ENCODE results near the gene ELMO3.

Gene ELMO3

DNA sequence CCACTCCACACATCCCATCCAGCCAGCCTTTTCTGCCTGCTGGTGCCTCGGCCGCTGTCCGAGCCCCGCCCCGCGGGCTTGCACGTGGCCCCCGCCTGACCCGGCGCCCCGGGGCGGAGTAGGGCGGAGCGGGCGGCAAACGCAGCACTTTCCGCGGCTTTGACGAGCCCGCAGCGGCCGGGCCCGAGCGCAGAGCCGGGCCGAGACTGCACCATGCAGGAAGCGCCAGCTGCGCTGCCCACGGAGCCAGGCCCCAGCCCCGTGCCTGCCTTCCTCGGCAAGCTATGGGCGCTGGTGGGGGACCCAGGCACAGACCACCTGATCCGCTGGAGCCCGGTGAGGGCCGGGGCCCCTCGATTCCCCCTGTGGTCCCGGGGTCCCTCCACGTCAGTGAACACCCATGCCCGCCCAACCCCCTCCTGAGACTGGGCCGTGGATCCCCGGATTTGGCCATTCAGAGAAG, 34.3 kb upstream of the ELMO3 start, which contains the start of gene HSF4:
TSS of gene HSF4 (plus strand) at position 147 of the 463 bp plus-strand sequence. CDS start at position 214, 67 bp downstream.
- DNase-seq (ENCODE audit: low spot score) = no peak

DNA sequence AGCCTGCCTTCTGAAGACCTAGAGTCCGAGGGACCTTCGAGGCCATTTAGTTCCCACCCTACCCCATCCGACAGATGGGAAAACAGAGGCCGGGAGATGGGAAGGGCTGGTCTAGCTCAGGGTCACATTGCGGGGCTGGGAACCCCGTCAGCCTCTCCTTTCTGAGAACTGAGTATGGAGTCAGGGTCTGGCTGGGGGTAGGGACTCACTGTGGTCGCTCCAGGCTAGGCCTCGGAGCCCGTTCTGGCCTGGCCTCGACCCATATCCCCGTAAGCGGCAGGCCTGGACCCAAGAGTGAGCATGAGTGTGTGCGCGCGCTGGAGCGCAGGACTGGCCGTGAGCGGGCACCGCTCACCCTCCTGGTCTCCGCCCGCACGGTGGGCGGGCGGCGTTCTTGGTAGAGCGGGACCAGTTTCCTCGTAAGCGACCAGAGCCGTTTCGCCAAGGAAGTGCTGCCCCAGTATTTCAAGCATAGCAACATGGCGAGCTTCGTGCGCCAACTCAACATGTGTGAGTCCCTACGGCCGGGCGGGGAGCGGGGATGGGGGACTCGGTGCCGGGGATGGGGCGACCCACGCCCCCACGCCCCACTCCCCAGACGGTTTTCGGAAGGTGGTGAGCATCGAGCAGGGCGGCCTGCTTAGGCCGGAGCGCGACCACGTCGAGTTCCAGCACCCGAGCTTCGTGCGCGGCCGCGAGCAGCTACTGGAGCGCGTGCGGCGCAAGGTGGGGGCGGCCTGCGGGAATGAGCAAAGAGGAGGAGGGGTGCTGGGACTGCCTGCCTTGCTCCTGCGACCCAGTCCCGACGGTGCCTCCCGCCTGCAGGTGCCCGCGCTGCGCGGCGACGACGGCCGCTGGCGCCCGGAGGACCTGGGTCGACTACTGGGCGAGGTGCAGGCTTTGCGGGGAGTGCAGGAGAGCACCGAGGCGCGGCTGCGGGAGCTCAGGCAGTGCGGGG, 33.5 kb upstream of the ELMO3 start:
- no peak for DNase-seq (ENCODE audit: low spot score)

- no peak for DNase-seq (ENCODE audit: low spot score)
These were observed 32.8 kb upstream of the ELMO3 start for GRCh38 chr16:67166110-67166547.

DNA sequence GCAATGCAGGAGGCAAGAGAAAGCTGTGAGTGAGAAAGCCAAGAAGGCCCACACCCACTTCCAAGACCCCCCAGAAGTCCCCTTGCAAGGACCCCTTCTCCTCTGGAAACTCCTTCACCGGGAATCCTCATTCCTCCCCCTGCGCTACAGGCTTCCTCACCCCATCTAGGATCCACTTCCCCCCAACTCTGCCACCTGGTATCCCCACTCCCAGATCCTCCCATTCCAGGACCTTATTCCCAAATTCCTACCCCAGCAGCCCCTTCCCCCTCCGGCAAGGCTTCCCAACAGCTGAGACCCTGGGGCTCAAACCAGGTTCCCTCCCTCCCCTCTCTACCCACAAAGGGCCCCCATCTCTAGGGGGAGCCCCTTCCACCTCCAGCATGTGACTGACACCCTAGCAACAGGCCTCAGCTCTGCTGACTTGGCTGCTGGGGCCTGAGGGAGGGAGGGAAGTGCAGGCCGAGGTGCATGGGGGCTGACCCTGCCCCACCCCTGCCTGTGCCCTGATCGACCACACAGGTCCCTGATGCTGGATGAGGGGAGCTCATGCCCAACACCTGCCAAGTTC, 32.2 kb upstream of the ELMO3 start:
- DNase-seq (ENCODE audit: low spot score) = no peak

- DNase-seq (ENCODE audit: low spot score) = no peak
These were observed 31.3 kb upstream of the ELMO3 start for GRCh38 chr16:67167588-67167987.

DNA sequence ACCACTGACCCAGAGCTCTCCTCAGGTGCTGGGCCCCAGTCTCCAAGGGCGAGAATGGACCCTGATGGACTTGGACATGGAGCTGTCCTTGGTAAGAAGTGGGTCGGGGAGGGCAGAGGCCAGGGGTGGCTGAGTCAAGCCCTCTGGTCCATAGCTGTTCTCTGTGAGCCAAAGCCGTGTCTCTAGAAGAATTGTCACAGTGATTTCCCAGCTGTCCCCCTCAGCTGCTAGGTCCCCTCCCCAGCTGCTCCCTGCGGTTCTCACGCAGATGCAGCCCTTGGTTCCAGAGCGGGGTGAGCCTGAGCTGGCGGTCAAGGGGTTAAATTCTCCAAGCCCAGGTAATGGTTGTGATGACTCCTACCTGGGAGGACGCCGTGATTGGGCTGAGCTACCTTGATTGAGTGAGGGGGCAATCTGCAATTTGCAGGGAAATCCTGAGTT, 29.9 kb upstream of the ELMO3 start:
- no peak for DNase-seq (ENCODE audit: low spot score)

DNA sequence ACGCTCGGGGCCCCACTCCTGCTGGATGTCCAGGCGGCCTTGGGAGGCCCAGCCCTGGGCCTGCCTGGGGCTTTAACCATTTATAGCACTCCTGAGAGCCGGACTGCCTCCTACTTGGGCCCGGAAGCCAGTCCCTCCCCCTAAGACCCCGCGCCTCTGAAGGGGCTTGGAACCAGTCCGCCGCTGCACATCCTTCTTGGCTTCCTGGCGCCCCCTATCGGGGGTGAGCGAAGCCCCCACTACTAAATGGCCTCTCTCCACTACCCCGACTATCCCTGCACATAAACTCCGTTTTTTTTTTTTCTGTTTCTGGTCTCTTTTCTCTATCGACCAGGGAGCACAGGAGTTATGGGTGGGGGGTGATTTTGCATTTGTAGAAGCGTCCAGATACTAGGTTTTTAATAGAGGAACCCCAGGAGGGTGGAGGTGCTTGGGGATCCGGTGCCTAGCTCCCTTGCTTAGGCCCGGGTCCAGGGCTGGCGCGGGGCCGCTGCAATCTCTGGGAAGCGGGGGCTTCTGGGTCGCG, 29.2 kb upstream of the ELMO3 start:
- no peak for DNase-seq (ENCODE audit: low spot score)

- no peak for DNase-seq (ENCODE audit: low spot score)
These were observed 28.6 kb upstream of the ELMO3 start, which contains the start of gene NOL3 for GRCh38 chr16:67170168-67170948. Gene NOL3, plus strand, starts transcription at chr16:67170538.

- DNase-seq (ENCODE audit: low spot score) = no peak
These were observed 27.8 kb upstream of the ELMO3 start for GRCh38 chr16:67170949-67171649.

DNA sequence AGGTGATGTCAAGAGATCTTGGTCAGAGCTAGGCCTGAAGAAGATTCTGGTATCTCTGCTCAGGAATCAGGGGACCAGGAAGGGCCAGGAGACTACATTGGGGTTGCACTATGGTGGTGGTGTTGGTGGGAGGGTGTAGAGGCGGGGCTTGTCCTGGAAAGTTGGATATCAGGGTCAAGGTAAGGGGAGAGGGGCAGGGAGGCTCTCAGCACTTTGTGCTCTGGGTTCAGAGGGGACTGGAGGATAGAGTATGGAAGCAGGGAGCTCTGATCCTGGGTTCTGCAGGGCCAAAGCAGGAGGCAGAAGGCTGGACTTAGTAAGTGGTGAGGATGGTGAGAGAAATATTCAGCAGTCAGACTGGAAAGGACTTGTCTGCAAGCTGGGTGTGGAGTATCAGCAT, 25.6 kb upstream of the ELMO3 start:
- no peak for DNase-seq (ENCODE audit: low spot score)

DNA sequence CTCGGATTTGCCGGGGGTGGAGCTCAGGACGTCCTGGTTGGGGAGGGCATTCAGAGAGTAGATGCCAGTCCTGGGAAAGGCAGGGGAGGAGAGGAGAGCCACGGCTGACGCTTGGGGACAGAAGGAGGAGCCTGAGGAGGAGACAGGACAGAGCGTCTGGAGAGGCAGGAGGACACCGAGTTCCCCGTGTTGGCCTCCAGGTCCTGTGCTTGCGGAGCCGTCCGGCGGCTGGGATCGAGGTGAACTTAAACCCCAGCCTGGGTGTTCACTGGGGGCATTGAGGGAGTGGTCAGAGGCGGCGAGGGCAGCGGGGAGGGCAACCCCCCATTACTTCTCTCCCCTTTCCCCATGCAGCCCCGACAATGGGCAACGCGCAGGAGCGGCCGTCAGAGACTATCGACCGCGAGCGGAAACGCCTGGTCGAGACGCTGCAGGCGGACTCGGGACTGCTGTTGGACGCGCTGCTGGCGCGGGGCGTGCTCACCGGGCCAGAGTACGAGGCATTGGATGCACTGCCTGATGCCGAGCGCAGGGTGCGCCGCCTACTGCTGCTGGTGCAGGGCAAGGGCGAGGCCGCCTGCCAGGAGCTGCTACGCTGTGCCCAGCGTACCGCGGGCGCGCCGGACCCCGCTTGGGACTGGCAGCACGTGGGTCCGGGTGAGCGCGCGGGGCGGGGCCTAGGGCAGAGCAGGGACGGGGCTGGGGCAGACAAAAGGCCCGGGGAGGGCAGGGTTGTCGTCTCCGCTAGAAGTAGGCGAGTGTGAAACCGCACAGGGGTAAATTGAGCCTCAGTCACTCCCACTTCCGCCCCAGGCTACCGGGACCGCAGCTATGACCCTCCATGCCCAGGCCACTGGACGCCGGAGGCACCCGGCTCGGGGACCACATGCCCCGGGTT, 24.9 kb upstream of the ELMO3 start:
- DNase-seq (ENCODE audit: low spot score) = peak; percentile 91

- DNase-seq (ENCODE audit: low spot score) = no peak
These were observed 24.2 kb upstream of the ELMO3 start for GRCh38 chr16:67174706-67175231.

DNA sequence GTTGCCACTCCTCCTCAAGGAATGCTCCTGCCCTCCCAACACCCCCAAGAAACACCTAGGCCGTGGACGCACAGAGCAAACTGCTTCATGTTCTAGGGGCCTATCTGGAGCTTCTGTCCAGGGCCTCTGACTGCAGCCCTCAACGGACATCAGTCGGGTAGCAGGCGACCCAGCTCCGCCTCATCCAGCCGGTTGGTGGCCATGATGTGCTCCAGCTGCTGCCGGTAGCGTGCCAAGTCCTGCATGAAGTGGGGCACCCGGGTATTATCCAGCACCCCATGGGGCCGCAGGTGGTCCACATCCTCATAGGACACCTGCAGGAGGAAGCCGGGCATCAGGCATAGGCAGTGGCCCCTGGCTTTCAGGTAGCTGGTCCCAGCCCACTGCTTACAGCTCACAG, 22.3 kb upstream of the ELMO3 start:
- DNase-seq (ENCODE audit: low spot score) = no peak

- peak; percentile 91 for DNase-seq (ENCODE audit: low spot score)
These were observed 20.9 kb upstream of the ELMO3 start for GRCh38 chr16:67177743-67178699.

DNA sequence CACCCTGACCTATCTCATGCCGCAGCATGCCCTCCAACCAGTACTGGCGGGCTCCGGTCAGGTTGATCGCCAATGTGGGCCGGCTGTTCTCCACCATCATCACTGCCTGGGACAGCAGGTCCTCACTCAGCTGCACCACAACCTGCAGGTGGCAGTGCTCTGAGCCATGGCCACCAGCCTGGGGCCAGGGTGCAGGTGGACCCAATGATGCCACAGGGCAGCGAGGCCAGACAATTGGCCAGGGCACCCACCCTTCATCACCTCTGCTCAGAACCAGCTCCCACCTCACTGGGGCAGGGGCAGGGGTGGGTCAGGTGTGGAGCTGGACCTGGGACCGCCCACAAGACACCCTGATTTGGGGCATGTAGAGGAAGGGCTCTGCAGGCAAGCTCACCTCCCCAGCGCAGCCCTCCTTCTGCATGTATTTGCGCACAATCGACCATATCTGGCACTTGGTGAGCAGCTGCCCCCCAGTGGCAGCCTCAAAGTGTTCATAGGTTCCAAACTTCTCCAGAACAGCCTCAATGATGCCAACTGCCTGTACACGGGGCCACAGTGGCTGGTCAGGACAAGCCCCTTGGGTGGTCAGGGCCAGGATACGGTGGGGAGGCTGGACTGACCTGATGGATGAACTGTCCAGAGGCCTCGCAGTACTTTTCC, 19.4 kb upstream of the ELMO3 start:
- DNase-seq (ENCODE audit: low spot score) = no peak

DNA sequence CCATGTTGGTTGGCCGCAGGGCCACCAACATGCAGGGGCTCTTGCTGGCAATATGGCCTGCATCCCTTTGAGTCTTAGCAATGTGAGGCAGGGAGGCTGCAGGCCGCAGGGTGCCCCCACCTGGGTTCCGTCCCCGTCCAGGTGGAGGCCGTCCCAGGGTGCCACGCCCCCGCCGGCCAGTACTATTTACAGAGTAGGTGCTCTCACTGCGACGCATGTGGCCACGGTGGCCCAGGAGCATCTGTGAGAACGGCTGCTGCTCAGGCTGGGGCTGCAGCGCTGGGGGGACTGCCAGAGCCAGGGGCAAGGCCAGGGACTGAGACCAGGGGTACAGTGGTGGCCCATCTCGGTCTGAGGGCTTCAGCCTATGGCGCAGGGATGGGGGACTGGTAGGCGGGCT, 18.8 kb upstream of the ELMO3 start:
- no peak for DNase-seq (ENCODE audit: low spot score)

GRCh38 chr16:67181346-67181745, 17.6 kb upstream of the ELMO3 start:
- no peak for DNase-seq (ENCODE audit: low spot score)

DNA sequence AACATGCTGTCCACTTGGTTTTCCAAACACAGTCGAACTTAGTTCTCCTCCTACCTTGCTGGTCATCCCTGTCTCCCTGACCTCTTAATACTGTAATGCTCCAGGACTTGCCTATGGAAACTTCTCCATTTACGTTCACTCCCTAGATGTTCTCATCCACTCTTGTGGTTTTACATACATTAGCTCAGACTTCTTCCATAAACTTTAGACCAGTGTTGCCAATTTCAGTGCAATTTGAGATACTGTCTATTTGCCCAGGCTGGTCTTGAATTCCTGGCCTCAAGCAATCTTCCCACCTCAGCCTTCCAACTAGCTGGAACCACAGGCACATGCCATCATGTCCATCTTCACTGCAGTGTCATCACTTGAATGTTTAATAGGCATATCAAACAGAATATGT, 16.6 kb upstream of the ELMO3 start:
- DNase-seq (ENCODE audit: low spot score) = no peak

DNA sequence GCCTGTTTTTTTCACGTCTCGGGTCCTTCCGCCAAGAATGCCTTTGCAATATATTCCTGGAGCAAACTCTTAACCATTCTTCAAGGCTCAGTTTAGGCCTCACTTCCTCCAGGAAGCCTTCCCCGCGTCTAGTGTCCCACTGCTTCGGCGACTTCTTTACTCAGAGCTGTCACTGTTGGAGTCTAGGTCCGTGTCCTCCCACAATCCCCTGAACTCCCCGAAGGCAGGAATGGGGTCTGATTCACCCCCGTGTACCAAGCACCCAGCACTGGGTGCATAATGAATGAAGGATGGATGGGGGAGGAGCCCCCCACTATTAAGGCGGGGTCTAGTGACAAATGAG, 15.7 kb upstream of the ELMO3 start:
- DNase-seq (ENCODE audit: low spot score) = no peak

All from LoVo (cell line).